HG03521 (cell line): Measurements from ENCODE around the gene SCN1B.
"Not testable (repeated sequence)": the region's sequence is repeated elsewhere in the genome, so short reads cannot be mapped to it uniquely, and the experiment has no call there.

Experiments used
- ATAC-seq: cut with Tn5 transposase; IDR thresholded peaks from one replicate; pipeline ENCODE4 v1.9.1; 2021; ENCODE audit warnings: mild to moderate bottlenecking, moderate library complexity; ENCODE audit not compliant: unreplicated experiment

Gene SCN1B

DNA sequence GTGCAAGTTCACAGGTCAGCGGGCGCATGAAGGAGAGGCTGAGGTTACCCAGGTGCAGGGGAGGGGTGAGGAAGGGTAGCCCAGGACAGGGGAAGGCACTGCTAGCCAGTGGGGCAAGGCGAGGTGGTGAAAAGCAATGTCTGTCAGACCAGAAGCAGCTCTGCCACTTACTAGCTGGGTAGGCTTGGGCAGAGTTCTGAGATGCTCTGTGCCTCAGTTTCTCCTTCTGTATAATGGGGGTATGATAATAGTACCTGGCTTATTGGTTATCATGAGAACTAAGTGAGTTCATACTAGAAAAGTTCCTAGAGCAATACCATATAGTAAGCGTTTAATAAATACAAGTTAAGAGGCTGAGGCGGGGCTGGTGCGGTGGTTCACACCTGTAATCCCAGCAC, 14.3 kb upstream of the SCN1B start:
- ATAC-seq: no peak

DNA sequence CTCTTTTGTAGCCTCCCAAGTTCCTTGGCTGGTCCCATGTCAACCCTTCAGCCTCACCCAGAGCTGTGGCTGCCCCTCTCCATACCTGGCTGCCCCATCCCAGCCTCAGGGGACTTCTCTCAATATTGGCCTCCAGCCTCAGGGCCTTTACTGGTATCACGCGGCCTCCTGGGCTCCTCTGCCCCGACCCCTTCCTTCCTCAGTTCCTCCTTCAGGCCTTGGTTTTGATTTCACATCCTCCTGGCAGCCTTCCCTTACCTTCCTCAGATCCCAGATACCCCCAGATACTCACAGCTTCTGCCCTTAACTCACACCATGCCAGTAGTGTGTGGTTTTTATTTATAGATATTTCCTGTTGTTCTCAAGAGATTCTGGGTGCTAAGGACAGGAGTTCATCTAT, 12.8 kb upstream of the SCN1B start:
- ATAC-seq: no peak

DNA sequence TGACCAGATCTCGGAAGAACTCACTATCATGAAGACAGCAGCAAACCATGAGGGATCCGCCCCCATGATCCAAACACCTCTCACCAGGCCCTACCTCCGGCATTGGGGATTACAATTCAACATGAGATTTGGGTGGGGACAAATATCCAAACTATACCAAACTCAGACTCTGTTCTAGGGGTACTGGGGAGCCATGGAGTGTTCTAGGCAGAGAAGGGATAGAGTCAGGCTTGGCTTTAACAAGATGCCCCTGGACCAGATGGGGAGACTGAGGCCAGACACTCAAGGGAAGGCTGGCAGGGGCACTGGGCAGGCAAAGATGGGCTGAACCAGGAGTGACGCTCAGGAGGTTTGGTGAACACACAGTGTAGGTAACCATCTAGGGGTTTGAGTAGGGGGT, 11.9 kb upstream of the SCN1B start:
- no peak for ATAC-seq

DNA sequence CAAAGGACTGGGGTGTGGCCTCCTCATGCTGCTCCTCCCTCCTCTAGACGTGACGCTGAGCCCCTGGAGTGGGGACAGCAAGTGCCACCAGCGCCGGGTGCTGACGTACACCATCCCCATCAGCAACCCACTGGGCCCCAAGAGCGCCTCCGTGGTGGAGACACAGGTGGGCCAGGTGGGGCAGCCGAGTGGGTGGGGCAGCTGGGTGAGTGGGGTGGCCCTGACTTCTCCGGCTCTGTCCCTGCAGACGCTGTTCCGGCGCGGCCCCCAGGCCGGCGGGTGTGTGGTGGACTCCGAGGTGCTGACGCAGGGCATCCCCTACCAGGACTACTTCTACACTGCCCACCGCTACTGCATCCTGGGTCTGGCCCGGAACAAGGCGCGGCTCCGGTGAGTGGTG, 11.1 kb upstream of the SCN1B start:
- no peak for ATAC-seq

DNA sequence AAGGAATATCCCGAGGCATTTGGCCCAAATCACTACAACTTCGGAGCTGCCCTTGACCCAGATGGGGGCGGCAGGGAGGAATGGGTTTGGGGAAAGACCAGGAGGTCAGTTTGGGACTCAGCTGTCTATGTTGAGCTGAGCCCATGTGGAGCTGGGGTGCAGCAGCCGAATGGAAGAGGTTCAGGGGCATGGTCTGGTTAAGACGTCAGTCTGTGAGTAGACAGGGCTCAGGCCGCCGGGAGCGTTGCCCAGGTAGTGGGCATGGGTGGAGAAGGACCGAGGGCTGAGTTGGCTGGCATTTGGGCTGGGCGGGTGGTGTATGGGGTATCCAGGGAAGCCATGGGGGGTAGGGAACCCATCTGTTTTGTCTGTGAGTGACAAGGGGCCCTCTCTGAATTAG, 9.3 kb upstream of the SCN1B start:
- no peak for ATAC-seq

DNA sequence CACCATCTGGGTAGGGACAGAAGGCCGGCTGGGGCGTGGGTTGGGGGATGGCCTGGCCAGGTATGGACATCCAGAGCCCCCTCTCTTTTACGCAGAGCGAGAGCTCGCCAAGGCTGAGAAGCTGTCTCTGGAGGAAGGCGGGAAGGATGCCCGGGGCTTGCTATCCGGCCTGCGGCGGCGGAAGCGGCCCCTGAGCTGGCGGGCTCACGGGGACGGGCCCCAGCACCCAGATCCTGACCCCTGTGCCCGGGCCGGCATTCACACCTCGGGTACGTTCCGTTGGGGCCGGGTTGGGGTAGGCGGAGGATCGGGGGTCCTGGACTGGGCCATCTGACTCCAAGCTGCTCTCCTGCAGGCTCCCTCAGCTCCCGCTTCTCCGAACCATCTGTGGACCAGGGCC, 8.7 kb upstream of the SCN1B start:
- ATAC-seq: no peak

DNA sequence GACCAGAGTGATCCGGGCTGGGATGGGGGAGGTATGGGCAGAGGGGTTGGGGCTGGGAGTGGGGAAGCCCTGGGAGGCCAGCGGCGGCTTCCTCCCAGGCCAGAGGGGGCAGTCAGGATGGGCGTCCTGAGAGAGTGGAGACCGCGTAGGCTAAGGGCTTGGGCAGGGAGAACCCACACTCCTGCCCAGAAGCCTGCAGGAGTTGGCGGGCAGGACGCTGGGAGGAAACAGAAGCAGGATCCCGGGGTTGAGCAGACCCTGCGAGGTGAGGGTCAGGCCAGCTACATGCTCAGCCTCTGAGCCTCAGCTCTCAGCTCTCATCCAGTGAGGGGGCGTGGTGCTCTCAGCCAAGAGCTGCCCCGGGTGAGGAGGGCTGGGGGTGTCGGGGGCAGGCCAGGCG, 7.8 kb upstream of the SCN1B start:
- ATAC-seq: no peak

DNA sequence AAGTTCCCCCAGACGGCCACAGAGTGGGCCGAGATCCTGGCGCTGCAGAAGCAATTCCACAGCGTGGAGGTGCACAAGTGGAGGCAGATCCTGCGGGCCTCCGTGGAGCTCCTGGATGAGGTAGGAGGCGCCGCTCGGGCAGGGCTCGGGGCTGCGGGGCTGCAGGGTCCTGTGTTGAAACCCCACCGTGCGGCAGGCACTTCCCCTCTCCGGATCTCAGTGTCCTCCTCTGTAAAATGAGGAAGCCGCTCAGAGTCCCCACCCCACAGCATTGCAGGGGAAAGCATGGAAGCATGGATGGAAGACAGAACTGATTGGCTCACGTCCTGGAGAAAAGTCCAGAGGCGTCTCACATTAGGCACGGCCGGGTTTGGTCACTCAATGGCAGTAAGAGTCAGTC, 6.8 kb upstream of the SCN1B start:
- no peak for ATAC-seq

DNA sequence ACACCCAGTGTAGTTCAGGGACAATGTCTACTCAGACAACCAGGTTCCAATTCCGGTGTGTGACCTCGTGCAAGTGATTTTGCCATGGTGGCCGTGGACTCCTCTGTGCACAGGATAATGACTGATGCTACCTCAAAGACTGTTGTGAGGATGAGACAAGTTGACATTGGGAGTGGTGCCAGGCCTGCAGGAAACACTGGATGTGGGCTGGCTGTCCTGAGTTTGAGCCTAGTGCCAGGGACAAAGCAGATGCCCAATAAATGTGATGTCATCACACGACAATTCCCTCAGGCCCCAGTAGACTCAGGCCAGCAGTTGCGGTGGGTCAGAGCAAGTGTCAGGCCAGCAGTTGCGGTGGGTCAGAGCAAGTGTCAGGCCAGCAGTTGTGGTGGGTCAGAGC, 6.2 kb upstream of the SCN1B start:
- no peak for ATAC-seq

DNA sequence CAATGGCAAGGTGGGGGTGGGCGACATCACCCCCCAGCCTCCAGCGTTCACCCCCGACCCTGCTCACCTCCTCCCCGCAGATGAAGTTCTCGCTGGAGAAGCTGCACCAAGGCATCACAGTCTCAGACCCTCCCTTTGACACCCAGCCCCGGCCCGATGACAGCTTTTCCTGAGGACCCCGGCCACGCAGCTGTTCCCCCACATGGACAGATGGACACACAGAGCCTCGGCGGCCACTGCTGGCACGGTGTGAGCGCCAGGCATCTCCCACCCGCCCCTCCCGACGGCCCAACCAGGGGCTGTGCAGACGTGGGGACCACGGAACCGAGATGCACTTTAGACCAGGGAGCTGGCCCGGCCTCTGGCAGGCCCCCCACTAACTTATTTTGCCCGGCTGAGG, 4.3 kb upstream of the SCN1B start:
- ATAC-seq: no peak

DNA sequence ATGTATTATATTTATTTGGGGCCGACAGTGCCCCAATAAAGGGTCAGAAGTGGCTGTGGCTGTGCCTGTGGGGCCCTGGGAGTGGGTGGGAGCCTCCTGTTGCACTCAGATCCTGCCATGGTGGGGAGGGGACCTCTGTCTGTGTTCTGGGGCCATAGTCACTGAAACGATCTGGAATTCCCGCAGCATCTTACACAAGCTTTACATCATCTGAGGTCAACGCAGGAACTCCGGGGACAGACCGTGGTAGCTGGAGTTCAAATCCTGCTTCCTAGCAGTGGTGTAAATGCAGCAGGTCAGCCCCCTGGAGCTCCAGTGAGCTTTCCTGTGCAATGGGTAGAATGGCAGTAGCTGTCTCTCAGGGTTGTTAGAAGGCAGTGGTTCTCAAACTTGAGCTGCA, 3.9 kb upstream of the SCN1B start:
- no peak for ATAC-seq

DNA sequence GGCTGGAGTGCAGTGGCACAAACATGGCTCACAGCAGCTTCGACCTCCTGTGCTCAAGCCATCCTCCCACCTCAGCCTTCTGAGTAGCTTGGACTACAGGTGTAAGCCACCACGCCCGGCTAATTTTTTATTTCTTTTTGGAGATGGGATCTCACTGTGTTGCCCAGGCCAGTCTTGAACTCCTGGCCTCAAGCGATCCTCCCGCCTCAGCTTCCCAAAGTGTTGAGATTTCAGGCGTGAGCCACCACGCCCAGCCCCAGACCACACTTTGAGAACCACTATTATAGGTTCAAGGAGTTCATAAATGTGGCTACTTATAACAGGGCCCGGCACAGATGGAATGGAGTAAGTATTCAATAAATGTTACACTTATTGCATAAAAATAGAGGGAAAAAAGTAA, 3.3 kb upstream of the SCN1B start:
- ATAC-seq: no peak

DNA sequence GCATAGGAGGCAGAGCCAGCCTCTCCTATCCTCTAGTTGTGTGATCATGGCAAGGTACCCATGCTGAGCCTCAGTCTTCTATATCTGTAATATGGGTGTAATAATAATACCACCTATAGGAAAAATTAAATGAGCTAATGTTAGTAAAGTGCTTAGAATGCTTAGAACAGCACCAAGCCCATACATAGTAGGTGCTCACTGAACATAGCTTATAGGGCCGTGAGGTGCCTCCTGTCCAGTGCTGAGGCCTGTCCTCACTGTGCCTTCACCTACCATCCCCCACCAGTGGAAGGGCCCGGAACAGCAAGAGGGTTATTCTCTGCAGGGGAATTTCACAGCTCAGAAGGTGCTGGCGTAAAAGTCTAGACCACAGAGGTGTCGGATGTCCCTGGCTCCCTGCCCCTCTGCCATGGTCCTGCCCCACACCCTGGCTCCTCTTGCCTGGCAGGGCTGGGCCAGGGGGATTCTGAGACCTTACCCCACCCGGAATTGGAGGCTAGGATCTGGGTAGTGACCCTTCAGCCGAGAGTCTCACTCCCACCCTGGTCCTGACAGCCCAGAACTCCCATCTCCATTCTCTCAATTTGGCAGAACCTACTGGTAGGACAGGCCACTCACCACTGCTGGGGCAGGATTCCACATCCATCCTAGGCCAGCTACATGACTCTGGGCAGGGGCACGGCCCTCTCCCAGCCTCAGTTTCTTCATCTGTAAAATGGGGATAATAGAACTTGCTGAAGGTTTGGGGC, 2.2 kb upstream of the SCN1B start:
- ATAC-seq: no peak

DNA sequence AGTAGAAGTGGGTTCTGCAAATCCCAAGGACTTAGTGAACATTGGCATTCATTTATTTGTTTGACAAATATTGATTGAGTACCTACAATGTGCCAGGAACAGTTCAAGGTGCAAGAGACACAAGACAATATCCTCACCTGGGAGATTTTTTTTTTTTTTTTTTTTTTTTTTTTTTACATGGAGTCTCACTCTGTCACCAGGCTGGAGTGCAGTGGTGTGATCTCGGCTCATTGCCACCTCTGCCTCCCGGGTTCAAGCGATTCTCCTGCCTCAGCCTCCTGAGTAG, 1.7 kb upstream of the SCN1B start:
- ATAC-seq: not testable (repeated sequence)

DNA sequence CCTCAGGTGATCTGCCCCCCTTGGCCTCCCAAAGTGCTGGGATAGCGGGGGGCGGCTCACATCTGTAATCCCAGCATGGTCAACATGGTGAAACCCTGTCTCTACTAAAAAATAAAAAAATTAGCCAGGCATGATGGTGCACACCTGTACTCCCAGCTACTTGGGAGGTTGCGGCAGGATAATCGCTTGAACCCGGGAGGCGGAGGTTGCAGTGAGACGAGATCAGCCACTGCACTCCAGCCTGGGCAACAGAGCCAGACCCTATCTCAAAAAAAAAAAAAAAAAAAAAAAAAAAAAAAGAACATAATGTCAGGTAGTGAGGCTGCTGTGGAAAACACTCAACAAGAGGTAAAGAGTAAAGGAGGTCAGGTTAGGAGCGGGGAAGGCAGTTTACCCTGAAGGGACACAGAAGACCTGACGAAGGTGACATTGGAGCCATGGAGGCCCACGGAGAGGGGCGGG, 964 bp upstream of the SCN1B start:
- ATAC-seq: not testable (repeated sequence)

DNA sequence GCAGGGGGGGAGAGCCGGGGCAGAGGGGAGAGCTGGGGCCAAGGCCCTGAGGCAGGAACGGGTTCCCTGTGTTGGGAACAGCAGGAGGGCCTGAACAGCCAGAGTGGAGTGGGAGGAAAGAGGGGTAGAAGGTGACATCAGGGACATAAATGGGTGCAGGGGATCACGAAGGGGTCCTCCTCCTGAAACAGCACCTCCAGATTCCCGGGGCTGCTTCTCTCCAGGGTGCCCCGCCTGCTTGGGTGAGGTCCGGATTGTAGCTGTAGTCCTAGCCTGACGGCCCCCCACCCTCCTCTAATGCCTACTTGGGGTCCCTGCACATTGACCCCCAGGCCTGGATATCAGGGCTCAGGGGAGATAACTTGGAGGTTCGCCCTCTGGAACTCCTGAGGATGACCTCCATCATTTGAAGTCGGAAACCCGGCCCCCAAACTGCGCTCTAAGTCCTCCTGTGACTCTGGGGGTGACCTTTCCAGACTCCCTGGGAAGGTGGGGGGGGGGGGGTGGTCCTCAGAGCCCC, 473 bp upstream of the SCN1B start:
- no peak for ATAC-seq

DNA sequence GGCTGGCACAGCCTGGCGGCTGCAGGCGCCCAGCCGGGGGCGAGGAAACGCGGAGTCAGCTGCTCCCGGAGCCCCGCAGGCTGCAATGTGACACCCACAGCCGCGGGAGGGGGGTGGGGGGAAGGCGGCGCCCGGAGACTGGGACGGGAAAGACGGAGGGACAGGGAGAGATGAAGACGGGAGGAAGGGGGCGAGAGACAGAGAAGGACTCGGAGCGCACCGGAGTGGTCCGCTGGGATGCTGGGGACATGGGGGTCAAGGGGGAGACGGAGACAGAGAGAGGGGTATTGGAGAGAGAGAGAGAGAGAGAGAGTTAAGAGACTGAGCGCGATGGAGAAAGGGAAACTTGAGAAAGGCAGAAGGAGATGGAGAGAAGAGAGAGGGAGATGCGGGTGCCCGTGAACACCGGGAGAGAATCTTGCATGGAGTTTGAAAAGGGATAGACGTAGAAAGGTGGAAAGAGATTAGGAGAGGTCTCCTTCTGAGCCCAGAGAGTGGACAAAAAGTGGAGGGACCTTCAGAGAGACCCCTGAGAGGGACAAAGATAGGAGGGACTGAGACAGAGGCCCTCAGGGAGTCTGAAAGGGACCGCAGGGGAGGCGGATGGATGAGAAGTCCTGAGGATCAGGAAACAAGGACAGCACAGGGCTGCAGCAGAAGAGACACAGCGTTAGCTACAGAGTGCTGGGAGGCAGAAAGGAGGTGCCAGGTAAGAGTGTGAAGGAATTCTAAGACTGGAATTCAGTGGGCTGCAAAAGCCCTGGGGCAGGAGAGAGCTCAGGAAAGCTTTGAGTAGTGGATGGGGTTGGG, 1.0 kb downstream of the SCN1B start:
- ATAC-seq: no peak

DNA sequence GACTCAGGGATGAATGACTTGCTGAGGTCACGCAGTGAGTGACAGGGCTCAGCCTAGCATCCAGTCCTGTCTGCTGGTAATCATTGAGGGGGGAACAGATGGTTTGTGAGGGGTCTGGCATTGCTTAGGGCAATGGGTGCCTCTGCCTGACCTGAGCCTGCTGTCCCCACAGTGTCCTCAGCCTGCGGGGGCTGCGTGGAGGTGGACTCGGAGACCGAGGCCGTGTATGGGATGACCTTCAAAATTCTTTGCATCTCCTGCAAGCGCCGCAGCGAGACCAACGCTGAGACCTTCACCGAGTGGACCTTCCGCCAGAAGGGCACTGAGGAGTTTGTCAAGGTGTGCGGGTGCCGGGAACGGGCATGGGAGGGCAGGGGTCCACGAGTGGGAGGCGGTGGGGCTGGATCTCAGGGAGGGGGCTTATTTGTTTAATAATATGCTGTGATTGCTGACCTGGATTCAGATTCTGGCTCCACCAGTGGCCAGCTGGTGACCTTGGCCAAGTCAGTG, 2.1 kb downstream of the SCN1B start:
- ATAC-seq: no peak

DNA sequence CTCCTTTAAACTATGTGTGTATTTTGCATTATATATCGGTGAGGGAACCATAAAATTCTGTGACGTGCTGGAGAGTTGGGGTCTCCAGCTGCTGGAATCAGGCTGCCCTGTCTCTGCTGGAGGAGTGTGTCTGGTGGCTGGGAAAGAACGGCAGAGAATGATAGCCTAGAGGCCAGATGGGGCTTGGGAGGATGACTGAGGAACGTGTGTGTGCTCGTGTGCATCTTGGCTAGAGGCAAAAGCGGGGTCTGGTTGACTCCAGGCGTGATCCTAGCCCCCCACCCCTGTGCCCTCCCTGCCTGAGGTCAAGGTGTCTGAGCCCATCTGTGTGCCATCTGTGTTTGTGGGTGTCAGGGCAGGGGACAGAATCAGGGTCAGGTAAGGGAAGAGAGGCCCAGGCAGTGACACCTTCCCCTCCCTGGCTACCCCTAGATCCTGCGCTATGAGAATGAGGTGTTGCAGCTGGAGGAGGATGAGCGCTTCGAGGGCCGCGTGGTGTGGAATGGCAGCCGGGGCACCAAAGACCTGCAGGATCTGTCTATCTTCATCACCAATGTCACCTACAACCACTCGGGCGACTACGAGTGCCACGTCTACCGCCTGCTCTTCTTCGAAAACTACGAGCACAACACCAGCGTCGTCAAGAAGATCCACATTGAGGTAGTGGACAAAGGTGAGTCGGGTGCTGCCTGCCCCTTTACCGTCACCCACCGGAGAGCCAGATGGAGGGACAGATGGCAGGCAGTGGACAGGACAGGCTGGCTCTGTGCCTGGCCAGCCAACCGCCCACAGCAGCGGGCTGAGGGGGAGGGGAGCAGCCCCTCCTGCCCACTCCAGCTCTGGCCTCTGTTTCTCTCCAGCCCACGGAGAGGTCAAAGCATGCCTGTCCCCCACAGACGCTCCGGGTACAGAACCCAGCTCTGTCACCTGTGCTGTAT, 3.1 kb downstream of the SCN1B start:
- no peak for ATAC-seq

DNA sequence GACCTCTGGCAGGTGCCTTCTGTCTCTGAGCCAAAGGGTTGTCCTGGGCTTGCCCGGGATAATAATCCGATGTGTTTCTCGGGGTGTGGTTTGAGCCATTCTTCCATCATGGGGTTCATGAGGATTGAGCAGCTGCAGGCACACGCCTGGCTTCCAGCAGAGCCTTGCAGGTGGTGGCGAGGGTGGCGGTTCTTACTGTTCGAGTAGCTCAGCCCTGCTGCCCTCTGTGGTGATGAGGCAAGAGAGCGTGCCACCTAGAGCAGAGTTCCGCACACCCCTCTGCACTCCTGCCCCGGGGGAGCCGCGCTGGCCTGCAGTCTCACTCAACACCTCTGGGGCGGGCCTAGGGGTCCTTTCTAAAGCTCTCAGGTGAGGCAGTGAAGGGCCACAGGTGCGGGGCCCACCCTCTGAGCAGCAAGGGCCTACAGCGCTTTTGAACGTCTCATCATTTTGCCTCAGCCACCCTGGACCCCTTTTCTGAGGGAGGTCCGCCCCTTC, 3.8 kb downstream of the SCN1B start:
- no peak for ATAC-seq
